HepG2 (cell line): Measurements from ENCODE around the gene OTX1. TPM values are rescaled to one million over a fixed set of nuclear protein-coding genes. Genes with fewer than 3 reads are reported as not detected.

Experiments
- BCL6 ChIP-seq: IDR thresholded peaks from 2 replicates; pipeline ENCODE4 v1.6.1; 2016; ENCODE audit warnings: missing genetic modification reagents, missing compliant biosample characterization
- CCDC6 ChIP-seq: sonication (generic); formaldehyde crosslinking; IDR thresholded peaks from 2 replicates; pipeline ENCODE4 v1.8.1; 2022; ENCODE audit warnings: mild to moderate bottlenecking, missing genetic modification reagents, moderate library complexity
- DMTF1 ChIP-seq: sonication (generic); formaldehyde crosslinking; IDR thresholded peaks from 2 replicates; pipeline ENCODE4 v1.4.0; 2020; ENCODE audit warnings: mild to moderate bottlenecking, missing genetic modification reagents
- DNMT3B ChIP-seq: conservative IDR thresholded peaks from 2 replicates; pipeline ENCODE4 v1.6.1; 2016; ENCODE audit warnings: missing biosample characterization, control low read depth
- ELF1 ChIP-seq: sonication (generic); formaldehyde crosslinking; IDR thresholded peaks from 2 replicates; pipeline ENCODE4 v1.4.0; 2020; ENCODE audit warnings: missing genetic modification reagents
- FOXP1 ChIP-seq, 2 experiments: fragments of 450-650 bp in 1 of 2; IDR thresholded peaks; 2 replicates each; pipeline ENCODE4 v1.6.1; 2017 to 2018; ENCODE audit warnings: antibody characterized with exemption in 1 of 2
- GTF3A ChIP-seq: sonication (generic); formaldehyde crosslinking; conservative IDR thresholded peaks from 2 replicates; pipeline ENCODE4 v1.4.0; 2020; ENCODE audit warnings: mild to moderate bottlenecking, missing genetic modification reagents
- HDAC1 ChIP-seq: sonication (generic); formaldehyde crosslinking; IDR thresholded peaks from 2 replicates; pipeline ENCODE4 v1.5.1; 2020; ENCODE audit warnings: mild to moderate bottlenecking, missing genetic modification reagents
- HNRNPLL ChIP-seq: fragments of 200-400 bp; formaldehyde crosslinking; IDR thresholded peaks from 2 replicates; pipeline ENCODE4 v1.6.1; 2017; ENCODE audit warnings: mild to moderate bottlenecking, low read depth, low read length; ENCODE audit not compliant: poor library complexity, severe bottlenecking
- IKZF5 ChIP-seq: IDR thresholded peaks from 2 replicates; pipeline ENCODE4 v1.6.1; 2018; ENCODE audit warnings: missing genetic modification reagents, mild to moderate bottlenecking, missing compliant biosample characterization
- MAFG ChIP-seq: sonication (generic); formaldehyde crosslinking; IDR thresholded peaks from 2 replicates; pipeline ENCODE4 v1.5.1; 2020; ENCODE audit warnings: mild to moderate bottlenecking, missing genetic modification reagents
- POLR2G ChIP-seq: fragments of 200-400 bp; formaldehyde crosslinking; IDR thresholded peaks from 2 replicates; pipeline ENCODE4 v1.6.1; 2018; ENCODE audit warnings: mild to moderate bottlenecking, low read depth, low read length, moderate library complexity
- RBM22 ChIP-seq: fragments of 200-400 bp; formaldehyde crosslinking; optimal IDR thresholded peaks from 2 replicates; pipeline ENCODE3; 2017; ENCODE audit warnings: mild to moderate bottlenecking, low read length, moderate library complexity
- SAP130 ChIP-seq: IDR thresholded peaks from 2 replicates; pipeline ENCODE4 v1.6.1; 2016; ENCODE audit warnings: low read depth
- SOX6 ChIP-seq, 2 experiments: fragments of 450-650 bp in 1 of 2; sonication (generic) in 1 of 2; formaldehyde crosslinking in 1 of 2; IDR thresholded peaks; 2 replicates each; pipeline versions ENCODE4 v1.4.0 to v1.6.1; 2017 to 2020; ENCODE audit warnings: antibody characterized with exemption in 1 of 2, mild to moderate bottlenecking in 1 of 2, missing genetic modification reagents in 1 of 2
- SP140L ChIP-seq: sonication (generic); formaldehyde crosslinking; IDR thresholded peaks from 2 replicates; pipeline ENCODE4 v1.4.0; 2020; ENCODE audit warnings: missing genetic modification reagents, borderline replicate concordance
- STAG1 ChIP-seq: sonication (generic); formaldehyde crosslinking; IDR thresholded peaks from 2 replicates; pipeline ENCODE4 v1.4.0; 2020; ENCODE audit warnings: missing genetic modification reagents
- TEF ChIP-seq: sonication (generic); formaldehyde crosslinking; IDR thresholded peaks from 2 replicates; pipeline ENCODE4 v1.5.0; 2020; ENCODE audit warnings: missing genetic modification reagents
- ZC3H4 ChIP-seq: sonication (generic); formaldehyde crosslinking; IDR thresholded peaks from 2 replicates; pipeline ENCODE4 v1.4.0; 2020; ENCODE audit warnings: missing genetic modification reagents, borderline replicate concordance
- ZNF124 ChIP-seq: sonication (generic); formaldehyde crosslinking; IDR thresholded peaks from 2 replicates; pipeline ENCODE4 v1.4.0; 2020; ENCODE audit warnings: missing genetic modification reagents
- ZNF234 ChIP-seq: sonication (generic); formaldehyde crosslinking; conservative IDR thresholded peaks from 2 replicates; pipeline ENCODE4 v1.5.1; 2020; ENCODE audit warnings: mild to moderate bottlenecking, missing genetic modification reagents
- ZNF354B ChIP-seq: sonication (generic); formaldehyde crosslinking; IDR thresholded peaks from 2 replicates; pipeline ENCODE4 v1.8.0; 2022; ENCODE audit warnings: mild to moderate bottlenecking, missing genetic modification reagents
- ZNF501 ChIP-seq: sonication (generic); formaldehyde crosslinking; IDR thresholded peaks from 2 replicates; pipeline ENCODE4 v1.5.1; 2020; ENCODE audit warnings: mild to moderate bottlenecking, moderate library complexity, missing genetic modification reagents
- ZNF558 ChIP-seq: sonication (generic); formaldehyde crosslinking; IDR thresholded peaks from 2 replicates; pipeline ENCODE4 v1.9.0; 2022; ENCODE audit warnings: mild to moderate bottlenecking, missing genetic modification reagents, borderline replicate concordance
- ZNF652 ChIP-seq: IDR thresholded peaks from 2 replicates; pipeline ENCODE4 v1.6.1; 2016; ENCODE audit warnings: low read depth, borderline replicate concordance
- ZNF768 ChIP-seq: sonication (generic); formaldehyde crosslinking; IDR thresholded peaks from 2 replicates; pipeline ENCODE4 v1.4.0; 2020; ENCODE audit warnings: missing genetic modification reagents
- ZSCAN30 ChIP-seq: sonication (generic); formaldehyde crosslinking; IDR thresholded peaks from 2 replicates; pipeline ENCODE4 v1.5.0; 2020; ENCODE audit warnings: mild to moderate bottlenecking, missing genetic modification reagents
- polyA plus RNA-seq, 8 experiments: library from polyadenylated mRNA; depleted of rRNA in 3 of 8; stranded (reverse) in 7 of 8; unstranded in 1 of 8; fragments of >200 nt; fragmentation: Illumina TruSeq in 4 of 8; extraction: Trizol in 4 of 8; gene quantifications; 2 replicates each; pipeline versions ENCODE4 v1.2.1 to v1.2.3, GENCODE V29; 2011 to 2016; ENCODE audit warnings: low read depth in 4 of 8, missing spikeins in 1 of 8, mixed read lengths in 1 of 8; ENCODE audit not compliant: insufficient read depth in 1 of 8
- total RNA-seq, 5 experiments: library from RNA; depleted of rRNA; stranded (reverse); fragments of >200 nt; fragmentation: Illumina TruSeq; extraction: Trizol; gene quantifications; 2 replicates each; pipeline ENCODE4 v1.2.3, GENCODE V29; 2016; ENCODE audit warnings: low read depth in 1 of 5

The OTX1 gene
- total and polyA plus RNA-seq, 2 of the 13 experiments (the other 11 are each of a cell fraction or from before 2014, with no cell fraction given): 1.0 to 5.0 TPM

- TF ChIP-seq TEF (CRISPR knock-in tag) (no peak), ZSCAN30 (CRISPR knock-in tag) (peak; percentile 13; the same call in 1 of the 2 replicates), CCDC6 (CRISPR knock-in tag) (0 out of 2 replicates have a peak, but pooled peaks have one; percentile 23), HNRNPLL (peak; percentile 94), STAG1 (CRISPR knock-in tag) (0 out of 2 replicates have a peak, but pooled peaks have one; percentile 7), FOXP1 (IDR thresholded peaks at IDR 0.05) (no peak), FOXP1 (CRISPR knock-in tag; IDR thresholded peaks at IDR 0.05) (no peak), BCL6 (CRISPR knock-in tag) (peak; percentile 81), DMTF1 (CRISPR knock-in tag) (no peak), SP140L (0 out of 2 replicates have a peak, but pooled peaks have one; percentile 35), DNMT3B (CRISPR knock-in tag) (no peak), ZNF558 (CRISPR knock-in tag) (no peak), ZNF124 (CRISPR knock-in tag) (0 out of 2 replicates have a peak, but pooled peaks have one; percentile 12), ZNF354B (CRISPR knock-in tag) (0 out of 2 replicates have a peak, but pooled peaks have one; percentile 40), ELF1 (CRISPR knock-in tag) (0 out of 2 replicates have a peak, but pooled peaks have one; percentile 29), SOX6 (IDR thresholded peaks at IDR 0.05) (no peak), SOX6 (CRISPR knock-in tag; IDR thresholded peaks at IDR 0.05) (0 out of 2 replicates have a peak, but pooled peaks have one; percentile 14), ZNF768 (CRISPR knock-in tag) (peak; percentile 58; the same call in 1 of the 2 replicates), MAFG (CRISPR knock-in tag) (0 out of 2 replicates have a peak, but pooled peaks have one; percentile 31), IKZF5 (0 out of 2 replicates have a peak, but pooled peaks have one; percentile 5), GTF3A (CRISPR knock-in tag) (no peak), RBM22 (peak; percentile 59), ZC3H4 (CRISPR knock-in tag) (peak; percentile 53; the same call in 1 of the 2 replicates), ZNF652 (CRISPR knock-in tag) (no peak), ZNF501 (CRISPR knock-in tag) (peak; percentile 31; the same call in 1 of the 2 replicates), HDAC1 (no peak), ZNF234 (CRISPR knock-in tag) (0 out of 2 replicates have a peak, but pooled peaks have one; percentile 61), SAP130 (CRISPR knock-in tag) (peak; percentile 27), POLR2G (peak; percentile 71)
These were observed 1.2 kb upstream of the OTX1 start (continued) for GRCh38 chr2:63049211-63049969.
